SK-N-SH (cell line): ENCODE measurements around the gene TMEM87A. TPM values are rescaled to one million over a fixed set of nuclear protein-coding genes. Genes with fewer than 3 reads are reported as not detected.
"Not testable (repeated sequence)": the region's sequence is repeated elsewhere in the genome, so short reads cannot be mapped to it uniquely, and the experiment has no call there.

Experiments
- CTCF ChIA-PET: fragments of 300-600, 350-600 bp; formaldehyde crosslinking; extraction: SDS; loops from one replicate; lab custom pipeline; 2021; lab: Yijun Ruan, JAX
- POLR2A ChIA-PET: fragments of 350-600 bp; sonication (Branson Sonifier 250); formaldehyde crosslinking; extraction: SDS; loops from one replicate; lab custom pipeline; 2020; ENCODE audit warnings: antibody characterized with exemption, inconsistent platforms; lab: Yijun Ruan, JAX
- DNase-seq: peaks from one replicate; pipeline ENCODE4 v3.0.0; 2012
- H2AFZ ChIP-seq: fragments of 200-600 bp; sonication (generic); 2 replicates; pipeline ENCODE4 v1.8.1; 2016; ENCODE audit warnings: antibody characterized with exemption, mild to moderate bottlenecking, low read depth
- H3F3A ChIP-seq: fragments of 200-600 bp; sonication (generic); replicated peaks from 2 replicates; pipeline ENCODE3; 2016; ENCODE audit warnings: antibody characterized with exemption, mild to moderate bottlenecking; ENCODE audit not compliant: insufficient read depth
- H3K27ac ChIP-seq, 2 experiments: fragments of 200-500 bp in 1 of 2; fragments of 200-600 bp in 1 of 2; sonication (Bioruptor generic) in 1 of 2; sonication (generic), shearing (Covaris generic) in 1 of 2; 2 replicates each; pipeline versions ENCODE4 v1.5.1 to v1.6.1; 2014 to 2016; ENCODE audit warnings: low read depth in 2 of 2, inconsistent platforms in 1 of 2, low read length in 1 of 2, mild to moderate bottlenecking in 1 of 2, mixed read lengths in 1 of 2
- H3K27me3 ChIP-seq: fragments of 200-600 bp; sonication (generic), shearing (Covaris generic); 2 replicates; pipeline ENCODE4 v1.6.1; 2016; ENCODE audit warnings: mixed run types; ENCODE audit not compliant: insufficient read depth
- H3K36me3 ChIP-seq, 2 experiments: fragments of 200-500 bp in 1 of 2; fragments of 200-600 bp in 1 of 2; sonication (Bioruptor generic) in 1 of 2; sonication (generic) in 1 of 2; replicated peaks in 1 of 2; 2 replicates each; pipeline versions ENCODE3 to v1.5.1; 2014 to 2016; ENCODE audit warnings: low read length in 1 of 2, mild to moderate bottlenecking in 1 of 2; ENCODE audit not compliant: insufficient read depth in 2 of 2, control insufficient read depth in 1 of 2
- H3K4me1 ChIP-seq, 2 experiments: fragments of 200-500 bp in 1 of 2; fragments of 200-600 bp in 1 of 2; sonication (Bioruptor generic) in 1 of 2; sonication (generic), shearing (Covaris generic) in 1 of 2; 2 replicates each; pipeline versions ENCODE4 v1.5.1 to v1.6.1; 2014 to 2016; ENCODE audit warnings: low read depth in 1 of 2, low read length in 1 of 2, mixed run types in 1 of 2; ENCODE audit not compliant: insufficient read depth in 2 of 2, control insufficient read depth in 1 of 2
- H3K4me2 ChIP-seq: fragments of 200-600 bp; sonication (generic), shearing (Covaris generic); 2 replicates; pipeline ENCODE4 v1.6.1; 2017; ENCODE audit warnings: mixed run types
- H3K4me3 ChIP-seq, 2 experiments: fragments of 200-500 bp in 1 of 2; fragments of 200-600 bp in 1 of 2; sonication (Bioruptor generic) in 1 of 2; sonication (generic), shearing (Covaris generic) in 1 of 2; 2 replicates each; pipeline versions ENCODE4 v1.5.1 to v1.8.1; 2014 to 2016; ENCODE audit warnings: low read depth in 2 of 2, inconsistent platforms in 1 of 2, low read length in 1 of 2, mild to moderate bottlenecking in 1 of 2, mixed read lengths in 1 of 2, moderate library complexity in 1 of 2
- H3K79me2 ChIP-seq: fragments of 200-600 bp; sonication (generic); 2 replicates; pipeline ENCODE4 v1.8.1; 2017; ENCODE audit warnings: mild to moderate bottlenecking; ENCODE audit not compliant: insufficient read depth
- H3K9ac ChIP-seq: fragments of 200-600 bp; sonication (generic); 2 replicates; pipeline ENCODE4 v1.6.1; 2017; ENCODE audit warnings: mixed run types
- H3K9me2 ChIP-seq: fragments of 200-600 bp; sonication (generic); 2 replicates; pipeline ENCODE4 v1.6.1; 2017; ENCODE audit warnings: mixed run types
- H3K9me3 ChIP-seq: fragments of 200-600 bp; sonication (generic); 2 replicates; pipeline ENCODE4 v1.6.1; 2017; ENCODE audit warnings: mixed run types, mild to moderate bottlenecking, moderate library complexity
- H4K20me1 ChIP-seq: fragments of 200-600 bp; sonication (generic); 2 replicates; pipeline ENCODE4 v1.6.1; 2017; ENCODE audit warnings: mild to moderate bottlenecking, mixed run types; ENCODE audit not compliant: insufficient read depth
- CTCF ChIP-seq: fragments of 200-600 bp; sonication (generic); IDR thresholded peaks from 2 replicates; pipeline ENCODE4 v1.6.1; 2017; ENCODE audit warnings: antibody characterized with exemption, mild to moderate bottlenecking, moderate library complexity
- EZH2phosphoT487 ChIP-seq: fragments of 200-600 bp; sonication (generic); IDR thresholded peaks from 2 replicates; pipeline ENCODE4 v1.6.1; 2017; ENCODE audit warnings: low read depth, mixed run types, mild to moderate bottlenecking, antibody characterized with exemption, moderate library complexity, borderline replicate concordance
- FOSL2 ChIP-seq: IDR thresholded peaks from 2 replicates; pipeline ENCODE4 v1.4.0; 2012; ENCODE audit warnings: low read depth, mild to moderate bottlenecking, moderate library complexity, borderline replicate concordance
- FOXM1 ChIP-seq: IDR thresholded peaks from 2 replicates; pipeline ENCODE4 v1.4.0; 2012; ENCODE audit warnings: low read depth, mild to moderate bottlenecking
- GABPA ChIP-seq: IDR thresholded peaks from 2 replicates; pipeline ENCODE4 v1.4.0; 2012; ENCODE audit warnings: low read depth, mild to moderate bottlenecking
- IRF3 ChIP-seq: fragments of 150-350 bp; IDR thresholded peaks from 2 replicates; pipeline ENCODE4 v1.6.1; 2016; ENCODE audit warnings: mild to moderate bottlenecking, low read depth, low read length
- MAX ChIP-seq: IDR thresholded peaks from 2 replicates; pipeline ENCODE4 v1.4.0; 2012; ENCODE audit warnings: low read depth
- MEF2A ChIP-seq: IDR thresholded peaks from 2 replicates; pipeline ENCODE4 v1.4.0; 2012; ENCODE audit warnings: low read depth, borderline replicate concordance
- RCOR1 ChIP-seq: fragments of 150-350 bp; IDR thresholded peaks from 2 replicates; pipeline ENCODE4 v1.6.1; 2017; ENCODE audit warnings: antibody characterized with exemption, low read length
- SIN3A ChIP-seq: IDR thresholded peaks from 2 replicates; pipeline ENCODE4 v1.6.1; 2012; ENCODE audit warnings: low read depth, mild to moderate bottlenecking, low read length, moderate library complexity, borderline replicate concordance
- TEAD4 ChIP-seq: IDR thresholded peaks from 2 replicates; pipeline ENCODE4 v1.4.0; 2012; ENCODE audit warnings: mild to moderate bottlenecking, borderline replicate concordance; ENCODE audit not compliant: insufficient read depth
- USF1 ChIP-seq: IDR thresholded peaks from 2 replicates; pipeline ENCODE4 v1.4.0; 2012; ENCODE audit warnings: low read depth, borderline replicate concordance
- USF2 ChIP-seq: fragments of 150-350 bp; IDR thresholded peaks from 2 replicates; pipeline ENCODE4 v1.6.1; 2017; ENCODE audit warnings: antibody characterized with exemption, low read length, low read depth, borderline replicate concordance
- YY1 ChIP-seq: IDR thresholded peaks from 2 replicates; pipeline ENCODE4 v1.4.0; 2012; ENCODE audit warnings: low read depth, mild to moderate bottlenecking
- WGBS: methylation state at CpG from one replicate; pipeline ENCODE4 v1.1.6; 2017; ENCODE audit warnings: low lambda C conversion rate; 5-methylcytosine and 5-hydroxymethylcytosine counted together
- polyA plus RNA-seq, 3 experiments: library from polyadenylated mRNA; depleted of rRNA; stranded (reverse); fragments of >200 nt; gene quantifications; 2 replicates each; pipeline ENCODE4 v1.2.3, GENCODE V29; 2012

The TMEM87A gene
- polyA plus RNA-seq, 1 of the 3 experiments (the other 2 are of a cell fraction) = 20.8 TPM

GRCh38 chr15:42313463-42313862 is 40.2 kb upstream of the TMEM87A start:
- H2AFZ ChIP-seq = no peak overlapping the region
- no peaks in the 10 kb centered on the region for H3K9me2 ChIP-seq
- peaks cover 3 to 5% of the 10 kb centered on the region in 2 experiments for H3K36me3 ChIP-seq
- no peaks in the 10 kb centered on the region for H3K9me3 ChIP-seq
- no peaks in the 10 kb centered on the region for H4K20me1 ChIP-seq
- ChIA-PET CTCF (interaction anchor here (1.7 kb wide), 1 partner anchor 72 kb away, joined by 5 read pairs; no protein-coding TSS in a partner anchor), POLR2A (no interaction called here)
- no peaks in the 10 kb centered on the region for H3F3A ChIP-seq
- no peaks in the 10 kb centered on the region for H3K27me3 ChIP-seq
- TF ChIP-seq FOSL2 (no peak), IRF3 (no peak), USF2 (no peak), EZH2phosphoT487 (no peak), MEF2A (no peak), GABPA (no peak), MAX (no peak)
- no peak for DNase-seq
- WGBS = 36% methylated on average over 2 of the region's 3 CpGs
- no peak overlapping the region for H3K4me3 ChIP-seq
- H3K79me2 ChIP-seq = no peaks in the 10 kb centered on the region
- no peak overlapping the region for H3K9ac ChIP-seq
- no peak overlapping the region for H3K27ac ChIP-seq
- no peaks in the 10 kb centered on the region for H3K4me1 ChIP-seq
- H3K4me2 ChIP-seq = no peak overlapping the region

- Histone ChIP-seq H3K27me3 (no peaks in the 10 kb centered on the region), H3K36me3 (peaks cover 5 to 9% of the 10 kb centered on the region in 2 experiments), H3K9me2 (no peaks in the 10 kb centered on the region), H3K4me1 (no peaks in the 10 kb centered on the region), H3K27ac (no peak overlapping the region), H4K20me1 (no peaks in the 10 kb centered on the region), H3K9me3 (no peaks in the 10 kb centered on the region), H2AFZ (no peak overlapping the region), H3K4me3 (no peak overlapping the region), H3F3A (no peaks in the 10 kb centered on the region), H3K9ac (no peak overlapping the region), H3K4me2 (no peak overlapping the region), H3K79me2 (no peaks in the 10 kb centered on the region)
- TF ChIP-seq SIN3A = no peak
- TF ChIP-seq USF2 = no peak
- TF ChIP-seq USF1 = no peak
- no peak for TF ChIP-seq TEAD4
- TF ChIP-seq YY1 = no peak
- no peak for TF ChIP-seq RCOR1
- TF ChIP-seq FOXM1 = no peak
- no peak for TF ChIP-seq CTCF
- 100% methylated on average over 1 of the region's 1 CpG for WGBS
- CTCF ChIA-PET = interaction anchor here (0.6 kb wide), 1 partner anchor 30 kb away, joined by 3 read pairs; no protein-coding TSS in a partner anchor
- no peak for DNase-seq
- POLR2A ChIA-PET = no interaction called here
Measured at GRCh38 chr15:42306681-42307080, 33.4 kb upstream of the TMEM87A start.

GRCh38 chr15:42301004-42301403 is 27.8 kb upstream of the TMEM87A start:
- H4K20me1 ChIP-seq, H3K9me3 ChIP-seq, H3K27me3 ChIP-seq, H3K4me2 ChIP-seq, H3K79me2 ChIP-seq, POLR2A ChIA-PET, H3K9me2 ChIP-seq, H3K9ac ChIP-seq, H3K4me1 ChIP-seq, DNase-seq, H3K27ac ChIP-seq, CTCF ChIA-PET, H3K4me3 ChIP-seq, H3F3A ChIP-seq, H2AFZ ChIP-seq: not testable (repeated sequence)
- peaks cover 4 to 19% of the 10 kb centered on the region in 2 experiments for H3K36me3 ChIP-seq
- 49% methylated on average over 2 of the region's 4 CpGs for WGBS
